Measurements from ENCODE around the gene ZC3H11A.

Gene ZC3H11A

DNA sequence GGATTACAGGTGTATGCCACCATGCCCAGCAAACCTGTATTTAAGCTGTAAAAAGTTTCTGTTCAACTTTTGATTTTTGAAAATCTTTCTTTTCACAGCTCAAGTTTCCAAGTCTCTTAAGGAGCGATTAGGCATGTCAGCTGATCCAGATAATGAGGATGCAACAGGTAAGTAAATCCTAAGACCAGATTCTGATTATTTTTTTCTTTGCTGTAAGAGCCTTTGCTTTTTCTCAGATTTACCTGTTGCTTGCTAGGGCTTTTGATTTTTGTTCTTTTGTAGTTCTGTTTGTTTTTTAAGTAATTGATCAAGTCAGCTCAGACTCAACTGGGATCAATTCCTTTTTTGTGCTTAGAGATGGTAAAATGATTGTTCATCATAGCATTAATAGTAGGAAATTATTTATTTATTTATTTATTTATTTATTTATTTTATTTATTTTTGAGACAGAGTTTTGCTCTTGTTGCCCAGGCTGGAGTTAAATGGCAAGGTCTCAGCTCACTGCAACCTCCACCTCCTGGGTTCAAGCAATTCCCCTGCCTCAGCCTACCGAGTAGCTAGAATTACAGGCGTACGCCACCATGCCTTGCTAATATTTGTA, 44.9 kb downstream of the ZC3H11A start:
- DNase-seq (ENCODE audit: low read depth in 2 of 2) = no peak

DNA sequence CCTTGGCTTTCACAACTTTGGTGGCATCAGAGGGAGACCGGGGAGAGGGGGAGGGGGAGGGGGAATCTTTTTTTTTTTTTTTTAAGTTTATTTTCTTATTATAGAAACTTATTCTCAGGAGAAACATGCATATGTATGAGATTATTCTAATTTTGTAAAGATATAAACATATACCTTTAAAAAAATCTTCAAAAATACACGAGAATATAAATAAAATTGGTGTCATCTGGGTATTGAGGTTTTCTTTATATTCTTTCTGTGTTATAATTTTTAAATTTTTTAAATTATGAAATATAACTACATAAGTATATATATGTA, 47.1 kb downstream of the ZC3H11A start:
- DNase-seq (ENCODE audit: low read depth in 2 of 2) = no peak

DNA sequence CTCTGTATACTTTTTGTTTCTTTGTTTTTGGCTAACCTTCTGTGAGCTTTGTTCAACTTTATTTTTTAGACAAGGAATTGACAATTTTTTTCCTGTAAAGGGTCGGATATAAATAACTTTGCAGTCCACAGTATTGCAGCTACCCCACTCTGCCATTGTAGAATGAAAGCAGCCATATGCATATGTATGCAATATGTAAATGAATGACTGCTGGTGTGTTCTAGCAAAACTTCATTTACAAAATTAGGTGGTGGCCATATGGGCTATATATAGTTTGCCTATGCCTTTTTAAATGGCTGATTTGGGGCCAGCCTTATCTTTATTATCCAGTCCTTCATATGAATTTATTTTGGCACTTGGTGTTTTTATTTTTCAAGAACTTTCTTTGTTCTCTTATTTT, 48.0 kb downstream of the ZC3H11A start:
- no peak for DNase-seq (ENCODE audit: low read depth in 2 of 2)
